CD4-positive, alpha-beta T cell treated with Interleukin-15 for 1 hour (primary cell): Measurements from ENCODE around the gene PLXNB1.

ENCODE experiments used
- DNase-seq: peaks from one replicate; pipeline ENCODE4 v3.0.0-alpha.2; 2020

Gene PLXNB1

GRCh38 chr3:48416546-48416945, 13.3 kb downstream of the PLXNB1 start:
- DNase-seq, result no peak

- no peak for DNase-seq
Observed at GRCh38 chr3:48416091-48416505, 13.8 kb downstream of the PLXNB1 start.

DNA sequence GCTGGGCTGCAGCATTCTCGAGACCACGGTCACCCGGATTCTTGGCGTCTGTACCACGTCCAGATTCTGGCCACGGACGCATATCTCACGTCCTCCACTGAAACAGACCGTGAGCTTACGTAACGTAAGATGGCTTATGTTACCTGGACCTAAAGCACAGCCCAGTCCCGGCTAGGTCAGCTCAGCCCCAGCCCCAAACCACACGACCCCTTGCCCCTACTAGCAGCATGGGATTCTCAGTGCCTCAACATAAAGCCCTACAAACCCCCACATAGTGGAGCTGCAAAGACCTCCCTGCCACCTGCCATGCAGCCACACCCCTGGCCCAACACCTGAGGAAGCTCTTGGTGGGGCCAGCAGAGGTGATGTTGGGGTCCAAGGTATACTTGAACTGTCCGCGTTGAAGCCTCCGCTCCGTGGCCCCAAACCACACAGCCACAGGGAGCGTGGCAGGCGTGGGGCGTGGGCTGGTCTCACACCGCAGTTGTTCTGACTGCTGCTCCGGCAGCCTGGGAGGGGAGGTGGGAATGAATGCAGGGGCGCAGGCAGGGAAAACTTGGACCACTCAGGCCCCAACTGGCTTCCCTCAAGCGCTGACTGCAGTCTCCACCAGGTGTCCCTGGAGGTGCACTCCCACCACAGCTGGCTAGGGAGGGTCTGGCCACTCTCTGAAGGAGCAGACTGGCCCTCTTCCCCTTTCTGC, 14.5 kb downstream of the PLXNB1 start:
- DNase-seq, result no peak

GRCh38 chr3:48414376-48415250, 15.3 kb downstream of the PLXNB1 start:
- no peak for DNase-seq

DNA sequence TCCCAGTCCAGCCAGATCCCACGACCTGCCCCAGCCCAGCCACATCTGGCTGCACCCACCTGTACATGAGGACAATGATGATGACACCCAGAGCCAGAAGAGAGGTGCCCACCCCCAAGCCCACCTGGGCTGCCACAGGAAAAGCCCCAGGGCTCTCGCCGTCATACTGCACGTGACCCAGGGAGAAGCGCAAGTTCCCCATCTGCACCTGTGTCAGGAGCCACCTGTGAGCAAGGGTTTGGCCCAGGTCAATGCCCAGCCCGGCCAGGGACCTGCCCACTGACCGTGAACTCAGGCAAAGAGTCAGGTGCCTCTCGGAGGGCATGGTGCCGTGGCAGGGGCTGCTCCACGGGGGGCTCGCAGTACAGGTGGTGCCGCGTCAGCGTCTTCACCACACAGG, 16.3 kb downstream of the PLXNB1 start:
- no peak for DNase-seq

GRCh38 chr3:48413086-48413485, 16.8 kb downstream of the PLXNB1 start:
- DNase-seq, result no peak

DNA sequence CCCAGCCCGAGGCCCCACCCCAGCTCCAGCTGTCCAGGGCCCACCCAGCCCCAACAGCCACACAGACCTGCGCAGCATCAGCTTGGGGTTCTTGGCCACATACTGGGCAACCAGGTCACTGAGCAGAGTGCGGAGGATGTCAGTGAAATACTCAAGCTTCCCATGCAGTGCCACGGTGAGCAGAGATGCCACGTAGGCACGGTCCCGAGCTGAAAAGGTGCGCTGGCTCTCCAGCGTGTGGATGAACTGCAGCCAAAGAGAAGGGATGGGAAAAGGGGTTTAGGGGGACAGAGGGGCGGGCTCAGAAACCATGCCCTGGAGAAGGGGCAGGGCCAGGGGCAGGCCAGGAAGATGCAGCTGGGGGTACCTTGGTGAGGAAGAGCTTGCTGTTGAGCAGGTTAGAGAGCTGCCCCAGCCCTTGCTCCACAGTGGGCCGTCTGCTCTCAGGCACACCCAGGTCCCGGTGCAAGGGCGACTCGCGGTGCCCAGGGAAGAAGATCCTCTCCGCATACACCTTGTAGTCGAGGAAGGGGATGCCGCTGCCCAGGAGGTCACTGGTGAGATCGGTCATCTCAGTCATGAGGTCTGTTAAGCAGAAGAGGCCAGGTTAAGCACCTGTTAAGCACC, 17.4 kb downstream of the PLXNB1 start:
- peak; percentile 15 for DNase-seq

- peak; percentile 15 for DNase-seq
Observed at GRCh38 chr3:48411606-48412374, 18.1 kb downstream of the PLXNB1 start.

DNA sequence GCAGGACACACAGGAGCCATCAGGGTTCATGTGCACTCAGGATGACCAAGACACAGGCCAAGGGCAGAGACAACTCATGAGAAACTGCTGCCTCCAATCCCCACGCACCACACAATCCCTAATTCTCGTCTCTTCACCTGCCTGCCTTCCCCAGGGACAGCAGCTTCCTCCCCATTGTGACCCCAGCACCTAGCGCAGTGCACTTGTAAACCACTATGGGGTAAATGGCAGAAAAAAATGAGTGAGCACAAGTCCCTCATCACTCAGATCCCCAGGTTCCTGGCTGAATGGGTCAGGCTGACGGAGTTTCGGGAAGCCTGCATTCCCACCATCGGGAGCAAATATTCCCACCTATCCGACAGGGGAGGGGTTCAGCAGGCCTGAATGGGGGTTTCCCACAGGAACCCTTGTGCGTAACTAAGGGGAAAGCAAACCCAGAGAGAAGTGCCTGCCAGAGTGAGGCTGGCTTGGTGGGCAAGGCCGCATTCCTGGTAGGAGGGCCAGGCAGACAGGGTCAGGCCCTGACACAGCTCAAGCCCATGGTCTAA, 18.8 kb downstream of the PLXNB1 start:
- no peak for DNase-seq

GRCh38 chr3:48410205-48411040, 19.5 kb downstream of the PLXNB1 start:
- no peak for DNase-seq

DNA sequence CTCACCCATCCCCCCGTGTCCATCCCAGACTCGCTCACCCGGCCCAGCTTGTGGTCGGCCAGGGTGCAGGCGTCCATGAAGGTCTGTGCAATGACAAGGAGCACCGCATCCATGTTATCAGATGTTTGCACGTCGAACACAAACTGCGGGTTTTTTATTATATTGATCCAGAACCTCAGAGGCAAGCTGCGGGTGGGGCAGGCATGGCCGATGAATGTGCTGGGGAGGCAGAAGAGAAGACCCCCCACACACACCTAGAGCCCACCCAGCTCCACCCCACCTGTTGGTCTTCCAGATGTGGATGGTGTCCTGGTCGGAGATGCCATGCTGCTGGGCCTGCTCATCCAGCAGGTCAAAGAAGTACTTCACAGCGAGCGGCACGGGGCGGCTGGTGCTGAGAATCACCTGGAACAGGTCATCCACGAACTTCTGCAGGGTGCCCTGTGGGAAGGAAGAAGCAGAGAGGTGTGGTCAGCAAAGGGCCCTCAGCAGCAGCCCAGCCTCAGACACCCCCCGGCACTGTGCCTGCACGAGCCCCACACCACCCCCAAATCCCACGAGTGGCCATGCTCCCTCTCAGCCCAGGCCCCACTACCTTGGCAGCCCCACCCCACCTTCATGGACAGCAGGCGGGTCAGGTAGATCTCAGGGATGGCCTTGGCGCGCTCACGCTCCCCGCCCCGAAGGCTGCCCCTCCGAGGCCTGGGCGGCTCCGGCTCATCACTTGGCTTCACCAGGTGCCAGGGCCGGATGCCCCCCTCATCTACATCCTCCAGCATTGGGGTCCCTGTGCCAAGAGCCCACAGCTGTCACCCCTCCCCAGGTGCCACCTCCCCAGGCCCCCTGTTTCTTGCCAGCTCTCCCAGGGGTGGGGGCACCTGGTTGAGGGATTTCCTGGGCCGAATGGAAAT, 20.3 kb downstream of the PLXNB1 start:
- DNase-seq, result no peak

GRCh38 chr3:48408823-48409281, 21.0 kb downstream of the PLXNB1 start:
- DNase-seq, result peak; percentile 15

GRCh38 chr3:48407542-48408099, 22.3 kb downstream of the PLXNB1 start:
- DNase-seq, result no peak

DNA sequence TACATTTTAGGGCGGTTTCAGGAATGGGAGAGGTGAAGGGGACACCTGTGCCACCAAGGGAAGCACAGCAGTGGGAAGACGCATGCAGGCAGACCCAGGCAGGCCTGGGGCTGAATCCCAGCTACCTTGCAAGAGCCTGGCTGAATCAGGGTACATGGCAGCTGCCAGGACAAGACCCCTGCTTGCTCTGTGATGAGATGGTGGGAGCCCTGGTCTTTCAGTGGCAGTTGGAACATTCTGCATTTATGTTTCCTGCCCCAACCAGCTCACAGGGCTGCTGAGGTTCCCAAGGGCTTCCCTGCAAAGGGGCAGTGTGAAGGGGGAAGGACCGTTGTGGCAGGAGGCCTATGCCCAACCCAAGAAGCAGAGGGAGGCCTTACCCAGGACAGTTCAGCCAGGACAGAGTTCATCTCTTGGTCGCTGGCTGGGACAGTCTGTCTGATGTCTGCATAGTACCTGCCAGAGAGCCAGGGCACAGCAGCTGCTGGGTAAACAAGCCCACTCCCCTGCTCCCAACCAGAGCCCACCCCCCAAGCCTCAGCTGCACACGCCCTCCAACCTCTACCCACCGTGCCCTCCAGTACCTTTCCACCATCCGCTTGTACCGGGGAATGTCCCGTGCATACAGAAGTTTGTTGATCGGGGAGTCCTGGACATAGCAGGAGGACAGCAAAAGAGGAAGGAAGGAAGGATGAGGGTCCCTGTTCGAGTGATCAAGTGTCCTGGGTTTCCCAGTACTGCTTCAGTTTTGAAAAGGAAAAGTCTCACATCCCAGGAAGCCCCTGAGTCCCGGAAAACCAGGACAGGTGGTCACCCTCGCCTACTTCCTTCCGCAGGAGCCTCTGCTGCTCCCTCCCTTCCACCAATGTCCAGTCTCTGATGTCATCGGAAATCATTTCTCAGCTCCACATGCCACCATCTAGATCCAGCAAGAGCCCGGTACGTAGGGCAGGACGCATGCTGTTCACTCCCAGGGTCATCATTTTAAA, 23.1 kb downstream of the PLXNB1 start:
- no peak for DNase-seq

DNA sequence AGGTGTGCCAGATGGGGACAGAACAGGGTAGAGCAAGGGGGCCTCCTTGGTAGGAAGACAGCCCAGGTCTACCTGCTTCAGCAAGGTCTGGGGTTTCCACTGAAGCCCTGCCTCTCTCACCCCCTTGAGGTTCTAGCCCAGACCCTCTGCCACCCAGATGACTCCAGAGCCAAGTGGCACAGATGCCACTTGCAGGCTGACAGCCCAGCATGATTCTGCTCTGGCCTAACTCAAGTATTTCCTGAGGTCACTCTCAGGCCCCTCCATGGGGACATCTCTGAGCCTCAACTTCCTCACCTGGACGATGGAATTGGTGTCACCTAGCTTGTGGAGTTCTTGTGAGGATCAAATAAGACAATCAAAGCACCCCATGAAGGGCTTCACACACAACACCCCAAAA, 23.9 kb downstream of the PLXNB1 start:
- DNase-seq, result no peak

DNA sequence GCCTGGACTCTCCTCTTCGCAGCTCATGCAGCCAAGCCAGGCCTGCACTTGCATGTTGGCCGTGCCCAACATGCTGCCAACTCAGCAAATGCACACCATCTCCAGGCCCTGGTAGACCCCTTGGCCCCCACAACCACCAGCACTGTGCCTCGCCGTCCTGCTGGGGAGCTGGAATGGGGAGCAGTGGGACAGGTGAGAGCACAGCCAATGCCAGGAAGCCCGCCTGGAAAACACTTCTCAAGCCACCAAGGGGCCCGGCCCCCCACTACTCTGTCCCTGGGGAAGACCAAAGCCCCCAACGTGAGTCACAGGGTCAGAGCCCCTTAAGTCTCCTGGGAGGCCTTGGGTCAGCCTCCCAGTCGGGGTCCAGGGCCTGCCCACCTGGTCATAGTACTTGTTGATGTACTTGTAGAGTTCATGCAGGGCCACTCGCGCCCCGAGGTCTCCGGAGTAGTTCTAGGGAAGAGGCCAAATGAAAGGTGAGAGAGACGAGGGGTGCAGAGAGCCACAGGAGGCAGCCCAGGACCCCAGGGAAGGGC, 24.5 kb downstream of the PLXNB1 start:
- DNase-seq, result no peak

- no peak for DNase-seq
Observed at GRCh38 chr3:48404440-48405342, 25.2 kb downstream of the PLXNB1 start.
